ENCODE results near the gene RBM12. TPM values are rescaled to one million over a fixed set of nuclear protein-coding genes. Genes with fewer than 3 reads are reported as not detected.

Gene RBM12
- total and polyA plus RNA-seq, 2 donors (not counting 3 experiments of a cell fraction or from before 2014, with no cell fraction given): 98.0 to 121 TPM

DNA sequence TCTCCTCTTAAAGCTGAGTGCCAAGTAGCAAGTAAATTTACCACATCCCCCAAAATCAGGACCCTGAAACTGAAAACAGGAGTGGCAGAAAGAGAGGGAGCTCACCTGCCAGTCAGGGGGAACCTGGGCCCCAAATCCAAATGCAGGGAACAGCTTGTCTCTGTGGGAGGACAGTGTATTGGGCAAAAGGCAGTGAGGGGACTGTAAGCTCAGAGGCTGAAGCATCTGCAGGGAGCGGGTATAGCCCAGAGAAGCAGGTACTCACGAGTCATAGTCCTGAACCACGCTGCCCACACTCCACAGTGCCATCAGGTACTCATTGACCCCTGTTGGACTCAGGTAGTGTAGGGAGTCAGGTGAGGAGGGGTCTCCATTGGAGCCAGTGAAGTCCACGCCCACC lies 34.1 kb downstream of the RBM12 start:
- TF ChIP-seq GATA2 (IDR thresholded peaks at IDR 0.05; ENCODE audit: insufficient read depth, insufficient read length, low read depth, low read length) (no peak), MAX (IDR thresholded peaks at IDR 0.05; ENCODE audit: insufficient read depth, insufficient read length) (no peak), MYC (IDR thresholded peaks at IDR 0.05; ENCODE audit: low read depth, low read length) (no peak), JUN (IDR thresholded peaks at IDR 0.05; ENCODE audit: borderline replicate concordance, insufficient read depth, insufficient read length, low read depth) (no peak), POLR2AphosphoS5 (IDR thresholded peaks at IDR 0.05; ENCODE audit: insufficient read depth, low read depth, low read length) (no peak), POLR2A (IDR thresholded peaks at IDR 0.05; ENCODE audit: low read depth, low read length) (no peak), EZH2 (IDR thresholded peaks at IDR 0.05; ENCODE audit: borderline replicate concordance, low read depth, low read length, severe bottlenecking) (no peak)
- TF ChIP-seq, protein P1, sequence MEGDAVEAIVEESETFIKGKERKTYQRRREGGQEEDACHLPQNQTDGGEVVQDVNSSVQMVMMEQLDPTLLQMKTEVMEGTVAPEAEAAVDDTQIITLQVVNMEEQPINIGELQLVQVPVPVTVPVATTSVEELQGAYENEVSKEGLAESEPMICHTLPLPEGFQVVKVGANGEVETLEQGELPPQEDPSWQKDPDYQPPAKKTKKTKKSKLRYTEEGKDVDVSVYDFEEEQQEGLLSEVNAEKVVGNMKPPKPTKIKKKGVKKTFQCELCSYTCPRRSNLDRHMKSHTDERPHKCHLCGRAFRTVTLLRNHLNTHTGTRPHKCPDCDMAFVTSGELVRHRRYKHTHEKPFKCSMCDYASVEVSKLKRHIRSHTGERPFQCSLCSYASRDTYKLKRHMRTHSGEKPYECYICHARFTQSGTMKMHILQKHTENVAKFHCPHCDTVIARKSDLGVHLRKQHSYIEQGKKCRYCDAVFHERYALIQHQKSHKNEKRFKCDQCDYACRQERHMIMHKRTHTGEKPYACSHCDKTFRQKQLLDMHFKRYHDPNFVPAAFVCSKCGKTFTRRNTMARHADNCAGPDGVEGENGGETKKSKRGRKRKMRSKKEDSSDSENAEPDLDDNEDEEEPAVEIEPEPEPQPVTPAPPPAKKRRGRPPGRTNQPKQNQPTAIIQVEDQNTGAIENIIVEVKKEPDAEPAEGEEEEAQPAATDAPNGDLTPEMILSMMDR (IDR thresholded peaks at IDR 0.05; ENCODE audit: extremely low read depth in 1 of 2, insufficient read depth in 1 of 2, low read depth in 1 of 2, low read length in 2 of 2): no peak
- Histone ChIP-seq H3K4me2 (ENCODE audit: insufficient read depth, low read length) (no peak overlapping the region), H4K20me1 (replicated peaks; ENCODE audit: control insufficient read depth, extremely low read depth, insufficient read depth, low read length) (no peaks in the 10 kb centered on the region), H3K4me1 (ENCODE audit: control insufficient read depth, extremely low read depth, insufficient read depth, low read length) (no peaks in the 10 kb centered on the region), H3K36me3 (ENCODE audit: control insufficient read depth in 2 of 2, extremely low read depth in 1 of 2, insufficient read depth in 2 of 2, low read length in 2 of 2) (peaks cover 6 to 40% of the 10 kb centered on the region in 2 experiments), H3K27me3 (ENCODE audit: control insufficient read depth in 2 of 2, insufficient read depth in 2 of 2, low read length in 2 of 2) (no peaks in the 10 kb centered on the region), H3K9me3 (replicated peaks; ENCODE audit: control insufficient read depth, insufficient read depth, low read length) (no peaks in the 10 kb centered on the region), H3K9ac (replicated peaks; ENCODE audit: extremely low read depth, insufficient read depth, low read length) (no peak overlapping the region), H3K27ac (ENCODE audit: insufficient read depth, low read depth, low read length) (no peak overlapping the region), H3K79me2 (ENCODE audit: control insufficient read depth, insufficient read depth, low read length) (peaks cover 4% of the 10 kb centered on the region), H3K9me1 (replicated peaks; ENCODE audit: control insufficient read depth, extremely low read depth, insufficient read depth, low read length) (no peaks in the 10 kb centered on the region), H2AFZ (ENCODE audit: low read depth, low read length) (no peak overlapping the region), H3K4me3 (replicated peaks in 1 of 3; ENCODE audit: insufficient read depth in 1 of 3, low read depth in 1 of 3, low read length in 3 of 3) (no peak overlapping the region)
- POLR2A ChIA-PET: no interaction called here
- CTCF ChIA-PET: interaction anchor here (1.5 to 2.3 kb wide), 2 partner anchors 9 to 12 kb away, joined by 5 to 11 read pairs; no protein-coding TSS in a partner anchor
- dilution Hi-C loops (cut with MboI; ENCODE audit: extremely low pct_ligation_motif_present, low sequenced_read_pairs): no loop called here
- intact Hi-C loops (cut with micrococcal nuclease): no loop called here
- no peak for DNase-seq (ENCODE audit: low read depth, low spot score)
- no TSS peak for BruUV-seq (replicated peaks)
- no peak for FAIRE-seq

Measured in endothelial cell of umbilical vein (primary cell).